Smooth muscle cell of the pulmonary artery (primary cell): Measurements from ENCODE around the gene DCD. TPM values are rescaled to one million over a fixed set of nuclear protein-coding genes. Genes with fewer than 3 reads are reported as not detected.

Experiments used
- total RNA-seq: library from RNA; depleted of rRNA; stranded (reverse); fragments of >200 nt; gene quantifications from 2 replicates; pipeline ENCODE4 v1.2.3, GENCODE V29; 2014

DCD gene
- total RNA-seq = not detected in 2 replicates

GRCh38 chr12:54648265-54648664, at the start of gene DCD:
Gene DCD, minus strand, starts transcription at chr12:54648365. Its CDS starts 62 bp downstream, at chr12:54648303.

GRCh38 chr12:54634795-54635194, 13.4 kb downstream of the DCD start, which contains the start of gene LACRT:
Gene LACRT, minus strand, starts transcription at chr12:54634895. Its CDS starts 54 bp downstream, at chr12:54634841.

Other genes starting within 250 kb of the DCD start
- gene ITGA5, start 229.1 kb downstream of the DCD start, total RNA-seq = 589 and 1,116 TPM in 2 replicates
- 1.1 TPM in 1 of 2 replicates, not detected in the other for gene GTSF1, start 174.8 kb downstream of the DCD start, total RNA-seq
- gene NCKAP1L, start 150.6 kb downstream of the DCD start, total RNA-seq = 0.03 TPM in 1 of 2 replicates, not detected in the other
- 0.13 and 9.9 TPM in 2 replicates for gene PDE1B, start 98.8 kb downstream of the DCD start, total RNA-seq
- gene PPP1R1A, start 59.7 kb downstream of the DCD start, total RNA-seq = not detected in 2 replicates
- not detected in 2 replicates for gene LACRT, start 13.5 kb downstream of the DCD start, total RNA-seq
- gene MUCL1, start 206.2 kb upstream of the DCD start, total RNA-seq = not detected in 2 replicates